Effector memory CD4-positive, alpha-beta T cell (primary cell): ENCODE results near the gene SEMA6C.

Experiments used
- DNase-seq, 3 donors: peaks; one replicate each; pipeline ENCODE4 v3.0.0-alpha.2; 2020
- H3K27ac ChIP-seq: 2 replicates; pipeline ENCODE4 v1.7.0; 2013; ENCODE audit warnings: mild to moderate bottlenecking, low read length, moderate library complexity; ENCODE audit not compliant: insufficient read depth, poor library complexity, severe bottlenecking
- H3K27me3 ChIP-seq: replicated peaks from 2 replicates; pipeline ENCODE4 v1.7.0; 2013; ENCODE audit warnings: mild to moderate bottlenecking, low read length; ENCODE audit not compliant: insufficient read depth, control insufficient read depth, poor library complexity, severe bottlenecking
- H3K36me3 ChIP-seq: 2 replicates; pipeline ENCODE4 v1.7.0; 2013; ENCODE audit warnings: mild to moderate bottlenecking, low read length, moderate library complexity; ENCODE audit not compliant: control insufficient read depth, insufficient read depth
- H3K4me1 ChIP-seq: 2 replicates; pipeline ENCODE4 v1.7.0; 2013; ENCODE audit warnings: low read length, mild to moderate bottlenecking; ENCODE audit not compliant: control insufficient read depth, insufficient read depth, poor library complexity, severe bottlenecking
- H3K4me3 ChIP-seq: 2 replicates; pipeline ENCODE4 v1.7.0; 2013; ENCODE audit warnings: low read length, low read depth, mild to moderate bottlenecking; ENCODE audit not compliant: insufficient read depth, poor library complexity, severe bottlenecking
- H3K9me3 ChIP-seq: 2 replicates; pipeline ENCODE4 v1.7.0; 2013; ENCODE audit warnings: mild to moderate bottlenecking, low read length, moderate library complexity; ENCODE audit not compliant: control insufficient read depth

The SEMA6C gene

GRCh38 chr1:151144474-151145303 is 1.7 kb downstream of the SEMA6C start:
- Histone ChIP-seq H3K27ac (no peak overlapping the region), H3K4me3 (no peak overlapping the region), H3K27me3 (no peaks in the 10 kb centered on the region)

GRCh38 chr1:151143986-151144385 is 2.4 kb downstream of the SEMA6C start:
- Histone ChIP-seq H3K27ac (no peak overlapping the region), H3K4me1 (peaks cover 12% of the 10 kb centered on the region), H3K36me3 (no peaks in the 10 kb centered on the region), H3K27me3 (no peaks in the 10 kb centered on the region), H3K4me3 (no peak overlapping the region), H3K9me3 (no peaks in the 10 kb centered on the region)
- DNase-seq, result no peak

More at GRCh38 chr1:151144474-151145303, 1.7 kb downstream of the SEMA6C start:
- Histone ChIP-seq H3K36me3 (no peaks in the 10 kb centered on the region), H3K9me3 (no peaks in the 10 kb centered on the region), H3K4me1 (peaks cover 12% of the 10 kb centered on the region)
- no peak for DNase-seq

- Histone ChIP-seq H3K9me3 (no peaks in the 10 kb centered on the region), H3K27ac (no peak overlapping the region), H3K27me3 (no peaks in the 10 kb centered on the region), H3K4me3 (no peak overlapping the region), H3K4me1 (peaks cover 12% of the 10 kb centered on the region), H3K36me3 (no peaks in the 10 kb centered on the region)
- no peak for DNase-seq
Observed at GRCh38 chr1:151143057-151143435, 3.4 kb downstream of the SEMA6C start.

GRCh38 chr1:151142411-151143056 is 3.9 kb downstream of the SEMA6C start:
- no peak for DNase-seq
- Histone ChIP-seq H3K36me3 (no peaks in the 10 kb centered on the region), H3K27ac (no peak overlapping the region), H3K27me3 (no peaks in the 10 kb centered on the region), H3K4me3 (no peak overlapping the region), H3K4me1 (peaks cover 12% of the 10 kb centered on the region), H3K9me3 (no peaks in the 10 kb centered on the region)

GRCh38 chr1:151137789-151138188 is 8.6 kb downstream of the SEMA6C start:
- no peak for DNase-seq
- no peaks in the 10 kb centered on the region for H3K9me3 ChIP-seq
- H3K36me3 ChIP-seq, result no peaks in the 10 kb centered on the region
- H3K4me3 ChIP-seq, result no peak overlapping the region
- H3K27me3 ChIP-seq, result no peaks in the 10 kb centered on the region
- H3K4me1 ChIP-seq, result no peaks in the 10 kb centered on the region
- no peak overlapping the region for H3K27ac ChIP-seq

- no peak for DNase-seq
- Histone ChIP-seq H3K36me3 (no peaks in the 10 kb centered on the region), H3K27me3 (no peaks in the 10 kb centered on the region)
Observed at GRCh38 chr1:151135433-151136385, 10.7 kb downstream of the SEMA6C start.

GRCh38 chr1:151134991-151135390 is 11.4 kb downstream of the SEMA6C start:
- no peak for DNase-seq
- H3K27me3 ChIP-seq, result no peaks in the 10 kb centered on the region
- no peaks in the 10 kb centered on the region for H3K36me3 ChIP-seq
- H3K4me3 ChIP-seq, result no peak overlapping the region
- no peaks in the 10 kb centered on the region for H3K4me1 ChIP-seq
- no peak overlapping the region for H3K27ac ChIP-seq
- H3K9me3 ChIP-seq, result no peaks in the 10 kb centered on the region

More at GRCh38 chr1:151135433-151136385, 10.7 kb downstream of the SEMA6C start:
- Histone ChIP-seq H3K27ac (no peak overlapping the region), H3K4me1 (no peaks in the 10 kb centered on the region), H3K9me3 (no peaks in the 10 kb centered on the region), H3K4me3 (no peak overlapping the region)

- H3K27ac ChIP-seq, result no peak overlapping the region
- H3K36me3 ChIP-seq, result no peaks in the 10 kb centered on the region
- H3K4me1 ChIP-seq, result no peaks in the 10 kb centered on the region
- DNase-seq, result no peak
- no peaks in the 10 kb centered on the region for H3K27me3 ChIP-seq
- H3K4me3 ChIP-seq, result no peak overlapping the region
- H3K9me3 ChIP-seq, result no peaks in the 10 kb centered on the region
Observed at GRCh38 chr1:151134396-151134795, 12.0 kb downstream of the SEMA6C start.

- Histone ChIP-seq H3K27me3 (no peaks in the 10 kb centered on the region), H3K4me3 (no peak overlapping the region), H3K27ac (no peak overlapping the region), H3K9me3 (no peaks in the 10 kb centered on the region), H3K4me1 (no peaks in the 10 kb centered on the region), H3K36me3 (no peaks in the 10 kb centered on the region)
- DNase-seq, result no peak
Observed at GRCh38 chr1:151133018-151133806, 13.2 kb downstream of the SEMA6C start.
